HEK293 (cell line): ENCODE results near the gene FOXB1.

Experiments used
- CTCF ChIA-PET: fragments of 350-600 bp; formaldehyde crosslinking; extraction: SDS; loops from one replicate; lab custom pipeline; 2021; ENCODE audit warnings: antibody characterized with exemption; lab: Yijun Ruan, JAX
- POLR2A ChIA-PET: fragments of 300-600 bp; formaldehyde crosslinking; extraction: SDS; loops from one replicate; lab custom pipeline; 2020; ENCODE audit warnings: antibody characterized with exemption, inconsistent platforms; lab: Yijun Ruan, JAX
- H3K27ac ChIP-seq: fragments of 200-500 bp; sonication (Bioruptor generic); 2 replicates; pipeline ENCODE4 v1.5.1; 2014; ENCODE audit warnings: low read depth, low read length, control low read depth, inconsistent platforms; ENCODE audit errors: extremely low read depth
- H3K36me3 ChIP-seq, 2 experiments: fragments of 200-500 bp in 1 of 2; sonication (Bioruptor generic) in 1 of 2; 1 replicate in 1 of 2; 2 replicates in 1 of 2; pipeline ENCODE4 v1.5.1; 2014 to 2017; ENCODE audit warnings: inconsistent platforms in 2 of 2, low read length in 2 of 2; ENCODE audit not compliant: control insufficient read depth in 2 of 2, insufficient read depth in 1 of 2
- H3K4me1 ChIP-seq: fragments of 200-500 bp; sonication (Bioruptor generic); 2 replicates; pipeline ENCODE4 v1.5.1; 2014; ENCODE audit warnings: mild to moderate bottlenecking, low read length, inconsistent platforms; ENCODE audit not compliant: control insufficient read depth, insufficient read depth
- H3K4me3 ChIP-seq: 2 replicates; pipeline ENCODE4 v1.5.1; 2011; ENCODE audit warnings: low read depth, mild to moderate bottlenecking, control low read depth, low read length, moderate library complexity
- H3K9me3 ChIP-seq: fragments of 200-500 bp; sonication (Bioruptor generic); 2 replicates; pipeline ENCODE4 v1.5.1; 2014; ENCODE audit warnings: low read depth, low read length, inconsistent platforms; ENCODE audit not compliant: control insufficient read depth, insufficient read depth
- BCL11A ChIP-seq: fragments of 450-650 bp; formaldehyde crosslinking; IDR thresholded peaks from 2 replicates; pipeline ENCODE4 v1.5.1; 2016; ENCODE audit warnings: low read depth, missing biosample characterization, missing genetic modification characterization
- GLIS1 ChIP-seq: fragments of 450-650 bp; formaldehyde crosslinking; IDR thresholded peaks from 2 replicates; pipeline ENCODE4 v1.5.1; 2016; ENCODE audit warnings: missing biosample characterization, missing genetic modification characterization
- GLIS2 ChIP-seq: fragments of 450-650 bp; formaldehyde crosslinking; IDR thresholded peaks from 2 replicates; pipeline ENCODE4 v1.5.1; 2016; ENCODE audit warnings: missing biosample characterization, missing genetic modification characterization
- KLF1 ChIP-seq: fragments of 450-650 bp; formaldehyde crosslinking; IDR thresholded peaks from 2 replicates; pipeline ENCODE4 v1.5.1; 2016; ENCODE audit warnings: missing biosample characterization, missing genetic modification characterization
- KLF16 ChIP-seq: fragments of 450-650 bp; formaldehyde crosslinking; IDR thresholded peaks from 2 replicates; pipeline ENCODE4 v1.5.1; 2017; ENCODE audit warnings: missing biosample characterization, missing genetic modification characterization
- MEIS1 ChIP-seq: sonication (generic); formaldehyde crosslinking; IDR thresholded peaks from 2 replicates; pipeline ENCODE4 v1.8.1; 2022; ENCODE audit warnings: missing genetic modification reagents, mild to moderate bottlenecking, borderline replicate concordance
- PRDM4 ChIP-seq: fragments of 450-650 bp; formaldehyde crosslinking; IDR thresholded peaks from 2 replicates; pipeline ENCODE4 v1.5.1; 2017; ENCODE audit warnings: missing biosample characterization, missing genetic modification characterization
- WT1 ChIP-seq: fragments of 450-650 bp; formaldehyde crosslinking; IDR thresholded peaks from 2 replicates; pipeline ENCODE4 v1.5.1; 2016; ENCODE audit warnings: missing biosample characterization, missing genetic modification characterization
- ZEB2 ChIP-seq: fragments of 450-650 bp; formaldehyde crosslinking; IDR thresholded peaks from 2 replicates; pipeline ENCODE4 v1.5.1; 2016; ENCODE audit warnings: missing biosample characterization, missing genetic modification characterization
- ZNF121 ChIP-seq: fragments of 450-650 bp; formaldehyde crosslinking; IDR thresholded peaks from 2 replicates; pipeline ENCODE4 v1.5.1; 2016; ENCODE audit warnings: missing biosample characterization, missing genetic modification characterization
- ZNF174 ChIP-seq: fragments of 450-650 bp; formaldehyde crosslinking; IDR thresholded peaks from 2 replicates; pipeline ENCODE4 v1.5.0; 2017; ENCODE audit warnings: missing biosample characterization, mild to moderate bottlenecking, missing genetic modification characterization
- ZNF175 ChIP-seq: fragments of 450-650 bp; formaldehyde crosslinking; IDR thresholded peaks from 2 replicates; pipeline ENCODE4 v1.5.1; 2016; ENCODE audit warnings: missing biosample characterization, missing genetic modification characterization
- ZNF248 ChIP-seq: fragments of 450-650 bp; formaldehyde crosslinking; IDR thresholded peaks from 2 replicates; pipeline ENCODE4 v1.5.1; 2017; ENCODE audit warnings: missing biosample characterization, missing genetic modification characterization
- ZNF335 ChIP-seq: fragments of 450-650 bp; formaldehyde crosslinking; conservative IDR thresholded peaks from 2 replicates; pipeline ENCODE4 v1.5.1; 2016; ENCODE audit warnings: missing biosample characterization, missing genetic modification characterization
- ZNF366 ChIP-seq: fragments of 450-650 bp; formaldehyde crosslinking; conservative IDR thresholded peaks from 2 replicates; pipeline ENCODE4 v1.5.1; 2016; ENCODE audit warnings: missing biosample characterization, missing genetic modification characterization
- ZNF426 ChIP-seq: fragments of 450-650 bp; formaldehyde crosslinking; IDR thresholded peaks from 2 replicates; pipeline ENCODE4 v1.5.1; 2017; ENCODE audit warnings: missing biosample characterization, missing genetic modification characterization, mild to moderate bottlenecking, inconsistent platforms, moderate library complexity
- ZNF501 ChIP-seq: fragments of 450-650 bp; formaldehyde crosslinking; IDR thresholded peaks from 2 replicates; pipeline ENCODE4 v1.5.1; 2016; ENCODE audit warnings: missing biosample characterization, missing genetic modification characterization
- ZNF521 ChIP-seq: fragments of 450-650 bp; formaldehyde crosslinking; IDR thresholded peaks from 2 replicates; pipeline ENCODE4 v1.5.1; 2017; ENCODE audit warnings: missing biosample characterization, mild to moderate bottlenecking, missing genetic modification characterization
- ZNF560 ChIP-seq: fragments of 450-650 bp; formaldehyde crosslinking; IDR thresholded peaks from 2 replicates; pipeline ENCODE4 v1.5.1; 2017; ENCODE audit warnings: missing biosample characterization, missing genetic modification characterization, borderline replicate concordance
- ZNF670 ChIP-seq: fragments of 450-650 bp; formaldehyde crosslinking; IDR thresholded peaks from 2 replicates; pipeline ENCODE4 v1.5.1; 2016; ENCODE audit warnings: missing biosample characterization, missing genetic modification characterization, low read depth
- TF ChIP-seq, protein P1 (sequence below): fragments of 450-650 bp; formaldehyde crosslinking; IDR thresholded peaks from 2 replicates; pipeline ENCODE4 v1.5.1; 2016; ENCODE audit warnings: missing biosample characterization, missing genetic modification characterization
- TF ChIP-seq, protein P2 (sequence below): fragments of 450-650 bp; formaldehyde crosslinking; conservative IDR thresholded peaks from 2 replicates; pipeline ENCODE4 v1.5.1; 2016; ENCODE audit warnings: low read depth, missing biosample characterization, missing genetic modification characterization

FOXB1 gene

GRCh38 chr15:60020736-60021135 lies 16.6 kb downstream of the FOXB1 start:
- ChIA-PET POLR2A (no interaction called here), CTCF (interaction anchor here (1.1 kb wide), 1 partner anchor 160 kb away, joined by 3 read pairs; no protein-coding TSS in a partner anchor)
- H3K4me3 ChIP-seq: no peak overlapping the region
- TF ChIP-seq ZNF121 (tag by site-specific recombination): no peak
- no peak for TF ChIP-seq KLF1 (tag by site-specific recombination)
- no peak for TF ChIP-seq ZNF560
- TF ChIP-seq PRDM4: peak; percentile 90
- no peak for TF ChIP-seq BCL11A (tag by site-specific recombination)
- TF ChIP-seq ZNF501 (tag by site-specific recombination): no peak
- TF ChIP-seq ZNF521: no peak
- TF ChIP-seq ZNF175 (tag by site-specific recombination): no peak
- peaks cover 12% of the 10 kb centered on the region for H3K4me1 ChIP-seq
- no peak overlapping the region for H3K27ac ChIP-seq
- no peaks in the 10 kb centered on the region for H3K36me3 ChIP-seq
- H3K9me3 ChIP-seq: no peaks in the 10 kb centered on the region

DNA sequence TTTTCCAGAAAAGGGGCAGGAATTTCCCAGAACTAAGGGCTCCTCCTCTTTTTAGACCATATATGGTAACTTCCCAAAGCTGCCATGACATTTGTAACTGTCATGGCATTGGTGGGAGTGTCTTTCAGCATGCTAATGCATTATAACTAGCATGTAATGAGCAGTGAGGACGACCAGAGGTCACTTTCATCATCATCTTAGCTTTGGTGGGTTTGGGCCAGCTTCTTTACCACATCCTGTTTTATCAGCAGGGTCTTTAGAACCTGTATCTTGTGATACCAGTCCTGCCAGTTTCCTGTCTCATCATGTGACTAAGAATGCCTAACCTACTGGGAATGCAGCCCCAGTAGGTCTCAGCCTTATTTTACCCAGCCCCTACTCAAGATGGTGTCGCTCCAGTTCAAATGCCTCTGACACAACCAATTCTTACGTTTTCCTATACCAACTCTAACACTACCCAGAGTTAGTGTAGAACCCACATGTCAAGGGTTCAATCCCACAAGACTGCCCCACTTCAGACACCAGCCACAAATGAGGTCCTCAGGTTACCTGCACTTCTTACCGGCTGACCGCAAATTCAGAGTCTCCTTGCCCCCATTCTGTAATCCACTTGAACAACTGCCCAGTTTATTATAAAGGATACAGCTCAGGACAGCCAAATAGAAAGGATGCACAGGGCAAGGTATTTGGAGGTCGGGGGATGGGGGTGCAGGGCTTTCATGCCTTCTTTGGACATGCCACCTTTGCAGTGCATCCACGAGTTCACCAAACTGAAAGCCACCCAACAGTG lies 17.7 kb downstream of the FOXB1 start:
- POLR2A ChIA-PET: no interaction called here
- CTCF ChIA-PET: interaction anchor here (0.6 kb wide), 1 partner anchor 271 kb away, joined by 3 read pairs; no protein-coding TSS in a partner anchor
- peaks cover 15% of the 10 kb centered on the region for H3K4me1 ChIP-seq
- no peak overlapping the region for H3K4me3 ChIP-seq
- no peak overlapping the region for H3K27ac ChIP-seq
- no peaks in the 10 kb centered on the region for H3K36me3 ChIP-seq
- no peaks in the 10 kb centered on the region for H3K9me3 ChIP-seq
- no peak for TF ChIP-seq ZNF174 (tag by site-specific recombination)
- TF ChIP-seq ZNF366 (tag by site-specific recombination): no peak
- TF ChIP-seq, protein P1, sequence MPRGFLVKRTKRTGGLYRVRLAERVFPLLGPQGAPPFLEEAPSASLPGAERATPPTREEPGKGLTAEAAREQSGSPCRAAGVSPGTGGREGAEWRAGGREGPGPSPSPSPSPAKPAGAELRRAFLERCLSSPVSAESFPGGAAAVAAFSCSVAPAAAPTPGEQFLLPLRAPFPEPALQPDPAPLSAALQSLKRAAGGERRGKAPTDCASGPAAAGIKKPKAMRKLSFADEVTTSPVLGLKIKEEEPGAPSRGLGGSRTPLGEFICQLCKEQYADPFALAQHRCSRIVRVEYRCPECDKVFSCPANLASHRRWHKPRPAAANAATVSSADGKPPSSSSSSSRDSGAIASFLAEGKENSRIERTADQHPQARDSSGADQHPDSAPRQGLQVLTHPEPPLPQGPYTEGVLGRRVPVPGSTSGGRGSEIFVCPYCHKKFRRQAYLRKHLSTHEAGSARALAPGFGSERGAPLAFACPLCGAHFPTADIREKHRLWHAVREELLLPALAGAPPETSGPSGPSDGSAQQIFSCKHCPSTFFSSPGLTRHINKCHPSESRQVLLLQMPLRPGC (tag by site-specific recombination): no peak
- no peak for TF ChIP-seq ZNF248 (tag by site-specific recombination)
- no peak for TF ChIP-seq BCL11A (tag by site-specific recombination)
- TF ChIP-seq KLF16 (tag by site-specific recombination): no peak
- no peak for TF ChIP-seq ZNF670 (tag by site-specific recombination)
- no peak for TF ChIP-seq GLIS1 (tag by site-specific recombination)
- no peak for TF ChIP-seq ZEB2
- no peak for TF ChIP-seq MEIS1 (CRISPR knock-in tag)
- TF ChIP-seq, protein P2, sequence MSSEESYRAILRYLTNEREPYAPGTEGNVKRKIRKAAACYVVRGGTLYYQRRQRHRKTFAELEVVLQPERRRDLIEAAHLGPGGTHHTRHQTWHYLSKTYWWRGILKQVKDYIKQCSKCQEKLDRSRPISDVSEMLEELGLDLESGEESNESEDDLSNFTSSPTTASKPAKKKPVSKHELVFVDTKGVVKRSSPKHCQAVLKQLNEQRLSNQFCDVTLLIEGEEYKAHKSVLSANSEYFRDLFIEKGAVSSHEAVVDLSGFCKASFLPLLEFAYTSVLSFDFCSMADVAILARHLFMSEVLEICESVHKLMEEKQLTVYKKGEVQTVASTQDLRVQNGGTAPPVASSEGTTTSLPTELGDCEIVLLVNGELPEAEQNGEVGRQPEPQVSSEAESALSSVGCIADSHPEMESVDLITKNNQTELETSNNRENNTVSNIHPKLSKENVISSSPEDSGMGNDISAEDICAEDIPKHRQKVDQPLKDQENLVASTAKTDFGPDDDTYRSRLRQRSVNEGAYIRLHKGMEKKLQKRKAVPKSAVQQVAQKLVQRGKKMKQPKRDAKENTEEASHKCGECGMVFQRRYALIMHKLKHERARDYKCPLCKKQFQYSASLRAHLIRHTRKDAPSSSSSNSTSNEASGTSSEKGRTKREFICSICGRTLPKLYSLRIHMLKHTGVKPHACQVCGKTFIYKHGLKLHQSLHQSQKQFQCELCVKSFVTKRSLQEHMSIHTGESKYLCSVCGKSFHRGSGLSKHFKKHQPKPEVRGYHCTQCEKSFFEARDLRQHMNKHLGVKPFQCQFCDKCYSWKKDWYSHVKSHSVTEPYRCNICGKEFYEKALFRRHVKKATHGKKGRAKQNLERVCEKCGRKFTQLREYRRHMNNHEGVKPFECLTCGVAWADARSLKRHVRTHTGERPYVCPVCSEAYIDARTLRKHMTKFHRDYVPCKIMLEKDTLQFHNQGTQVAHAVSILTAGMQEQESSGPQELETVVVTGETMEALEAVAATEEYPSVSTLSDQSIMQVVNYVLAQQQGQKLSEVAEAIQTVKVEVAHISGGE (tag by site-specific recombination): no peak
- no peak for TF ChIP-seq GLIS2 (tag by site-specific recombination)
- TF ChIP-seq ZNF426 (tag by site-specific recombination): no peak
- TF ChIP-seq ZNF335 (tag by site-specific recombination): no peak
- no peak for TF ChIP-seq WT1 (tag by site-specific recombination)
